Heart left ventricle (tissue), 13 donors: ENCODE results near the gene ZNF791.

Source experiments
- CTCF ChIP-seq, 12 donors: fragments of 200-600 bp; sonication (generic) in 4 of 12; IDR thresholded peaks; one replicate each; pipeline versions ENCODE4 v1.5.0 to v1.8.0; 2018 to 2022; ENCODE audit warnings: antibody characterized with exemption in 12 of 12, mild to moderate bottlenecking in 5 of 12
- POLR2A ChIP-seq, 2 donors: fragments of 450-650 bp; IDR thresholded peaks; one replicate each; pipeline ENCODE4 v1.6.1; 2017; ENCODE audit warnings: antibody characterized with exemption in 2 of 2, mild to moderate bottlenecking in 2 of 2, moderate library complexity in 2 of 2
- donor health status: ischemic (EF 13 %, LVEDD 7.1; RV severe dilation, severe dysfunction).
- donor health status: DM: no; HTN: yes; CAD: no.
- donor health status: DM: no; HTN: no; CAD: no.
- donor health status: ischemic (EF 25% LVEDD 6.9; RV normal size, moderate dysfunction).
- donor health status: ischemic (EF 25% LVEDD 5.7; RV mildly dilated, moderate dysfunction).
- donor health status: ischemic (EF 35%, LVEDD 5.7; RV mildly dilated, moderate dysfunction).
- donor health status: nonischemic (EF 11% LVEDD 7.7; RV severe dilation, severe dysfunction).
- donor health status: DM: yes; HTN: yes; CAD: no.
- donor health status: PGD.
- donor health status: ischemic (EF 29% LVEDD 5.4; RV normal size, mild dysfunction).
- donor health status: nonischemic (EF 23%, LVEDD 6.1; RV moderate dilation, normal function).

GRCh38 chr19:12665281-12665573, 54.5 kb downstream of the ZNF791 start:
- TF ChIP-seq POLR2A (IDR thresholded peaks at IDR 0.05) (no peak), CTCF (IDR thresholded peaks at IDR 0.05) (no peak)
